Caco-2 (cell line): ENCODE measurements around the gene ADAMTS13. TPM values are rescaled to one million over a fixed set of nuclear protein-coding genes. Genes with fewer than 3 reads are reported as not detected.
A peak's percentile ranks its signal among the peaks of the same experiment; 100 is the strongest.
"Not testable (repeated sequence)": the region's sequence is repeated elsewhere in the genome, so short reads cannot be mapped to it uniquely, and the experiment has no call there.

Experiments used
- BruUV-seq: library from RNA; stranded (reverse); fragments of 400-500 nt; replicated peaks from 2 replicates; lab custom pipeline; 2021; lab: Mats Ljungman, UMichigan
- CTCF ChIA-PET: fragments of 300-600 bp; sonication (Branson Sonifier 250); formaldehyde crosslinking; loops from one replicate; lab custom pipeline; 2022; ENCODE audit warnings: antibody characterized with exemption; lab: Charles Lee
- POLR2A ChIA-PET: fragments of 300-600 bp; sonication (Branson Sonifier 250); formaldehyde crosslinking; loops from one replicate; lab custom pipeline; 2022; ENCODE audit warnings: antibody characterized with exemption; lab: Charles Lee
- DNase-seq, 2 experiments: peaks; one replicate each; pipeline versions ENCODE4 v3.0.0 to v3.0.0-alpha.2; 2020 to 2022
- H3K27me3 ChIP-seq: replicated peaks from 2 replicates; pipeline ENCODE4 v1.6.0; 2011; ENCODE audit warnings: low read length; ENCODE audit not compliant: control insufficient read depth, insufficient read depth
- H3K36me3 ChIP-seq: 2 replicates; pipeline ENCODE4 v1.5.1; 2011; ENCODE audit warnings: low read length; ENCODE audit not compliant: control insufficient read depth, insufficient read depth
- H3K4me1 ChIP-seq: fragments of 250-450 bp; sonication (Bioruptor Pico); 2 replicates; pipeline ENCODE4 v1.5.1; 2020; ENCODE audit warnings: mild to moderate bottlenecking
- H3K4me3 ChIP-seq: 2 replicates; pipeline ENCODE4 v1.5.1; 2011; ENCODE audit warnings: low read depth, mild to moderate bottlenecking, control low read depth, low read length
- H3K9me3 ChIP-seq: fragments of 250-450 bp; sonication (Bioruptor Pico); 2 replicates; pipeline ENCODE4 v1.5.1; 2020; ENCODE audit warnings: mild to moderate bottlenecking, moderate library complexity
- H3K27ac Mint-ChIP-seq: one replicate; pipeline ENCODE4 v1.8.0; 2022; ENCODE audit warnings: mixed read lengths; ENCODE audit not compliant: unreplicated experiment
- H3K27me3 Mint-ChIP-seq: one replicate; pipeline ENCODE4 v1.8.0; 2022; ENCODE audit warnings: mixed read lengths; ENCODE audit not compliant: insufficient read depth, unreplicated experiment
- H3K36me3 Mint-ChIP-seq: one replicate; pipeline ENCODE4 v1.8.0; 2022; ENCODE audit warnings: mild to moderate bottlenecking, mixed read lengths; ENCODE audit not compliant: insufficient read depth, unreplicated experiment
- H3K4me1 Mint-ChIP-seq: one replicate; pipeline ENCODE4 v1.8.0; 2022; ENCODE audit warnings: low read depth, mixed read lengths; ENCODE audit not compliant: unreplicated experiment
- H3K4me3 Mint-ChIP-seq: one replicate; pipeline ENCODE4 v1.8.0; 2022; ENCODE audit warnings: mild to moderate bottlenecking, moderate library complexity, mixed read lengths; ENCODE audit not compliant: unreplicated experiment
- H3K9me3 Mint-ChIP-seq: one replicate; pipeline ENCODE4 v1.8.0; 2022; ENCODE audit warnings: mixed read lengths; ENCODE audit not compliant: unreplicated experiment
- intact Hi-C: fragments of 100-400 bp; cut with micrococcal nuclease; formaldehyde crosslinking; loops from one replicate; pipeline ENCODE4 v1.10.0; 2022; ENCODE audit not compliant: unreplicated experiment
- total RNA-seq: library from RNA; stranded (reverse); gene quantifications from 2 replicates; pipeline ENCODE4 v1.2.3, GENCODE V29; 2022
- TF ChIP-seq, protein P1 (sequence below), 2 experiments: fragments of 200-600 bp in 1 of 2; IDR thresholded peaks; 1 replicate in 1 of 2; 2 replicates in 1 of 2; pipeline versions ENCODE4 v1.5.1 to v1.8.0; 2011 to 2022; ENCODE audit warnings: antibody characterized with exemption in 1 of 2, control low read depth in 1 of 2, inconsistent platforms in 1 of 2, low read depth in 1 of 2, low read length in 1 of 2, mild to moderate bottlenecking in 1 of 2, moderate library complexity in 1 of 2; ENCODE audit not compliant: insufficient read depth in 1 of 2, severe bottlenecking in 1 of 2, unreplicated experiment in 1 of 2

The ADAMTS13 gene
- total RNA-seq, 1 experiment from 2014 or later: 6.2 TPM

DNA sequence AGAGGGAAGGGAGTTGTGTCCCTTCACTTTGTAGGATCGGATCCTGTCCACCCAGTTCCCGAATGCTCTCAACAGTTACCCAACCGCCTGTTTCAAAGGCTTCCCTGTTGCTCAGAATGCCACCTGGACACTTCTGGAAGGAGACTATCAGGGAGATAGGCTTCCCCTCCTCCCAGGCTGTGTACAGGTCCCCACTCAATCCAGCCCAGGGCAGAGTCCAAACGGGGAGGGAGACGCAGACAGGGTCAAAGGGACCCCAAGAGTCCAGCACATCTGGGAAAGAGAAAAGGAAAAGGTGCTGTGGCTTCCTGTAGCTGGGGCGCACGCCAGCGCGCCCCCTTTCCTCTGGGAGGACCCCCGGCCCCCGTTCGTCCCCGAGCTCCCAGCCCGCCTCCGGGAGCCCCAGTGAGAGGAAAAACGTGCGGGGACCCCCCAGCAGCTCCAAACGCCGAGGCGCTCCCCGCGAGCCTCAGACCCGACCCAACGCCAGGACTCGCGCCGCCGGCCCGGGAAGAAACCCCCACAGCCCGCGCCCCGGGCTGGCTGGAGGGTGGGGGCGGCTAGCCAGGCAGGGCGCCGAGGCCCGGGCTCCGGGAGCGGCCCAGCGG is 46.9 kb upstream of the ADAMTS13 start:
- Mint-ChIP-seq H3K4me3 (peak overlapping the region; percentile 89), H3K27me3 (no peaks in the 10 kb centered on the region), H3K36me3 (peaks cover 55% of the 10 kb centered on the region), H3K27ac (peak overlapping the region; percentile 96), H3K4me1 (peaks cover 15% of the 10 kb centered on the region), H3K9me3 (no peaks in the 10 kb centered on the region)
- peak; percentile 76 to 88 for DNase-seq
- peaks cover 6% of the 10 kb centered on the region; the same call in 1 of the 2 replicates for H3K4me1 ChIP-seq
- TF ChIP-seq, protein P1, sequence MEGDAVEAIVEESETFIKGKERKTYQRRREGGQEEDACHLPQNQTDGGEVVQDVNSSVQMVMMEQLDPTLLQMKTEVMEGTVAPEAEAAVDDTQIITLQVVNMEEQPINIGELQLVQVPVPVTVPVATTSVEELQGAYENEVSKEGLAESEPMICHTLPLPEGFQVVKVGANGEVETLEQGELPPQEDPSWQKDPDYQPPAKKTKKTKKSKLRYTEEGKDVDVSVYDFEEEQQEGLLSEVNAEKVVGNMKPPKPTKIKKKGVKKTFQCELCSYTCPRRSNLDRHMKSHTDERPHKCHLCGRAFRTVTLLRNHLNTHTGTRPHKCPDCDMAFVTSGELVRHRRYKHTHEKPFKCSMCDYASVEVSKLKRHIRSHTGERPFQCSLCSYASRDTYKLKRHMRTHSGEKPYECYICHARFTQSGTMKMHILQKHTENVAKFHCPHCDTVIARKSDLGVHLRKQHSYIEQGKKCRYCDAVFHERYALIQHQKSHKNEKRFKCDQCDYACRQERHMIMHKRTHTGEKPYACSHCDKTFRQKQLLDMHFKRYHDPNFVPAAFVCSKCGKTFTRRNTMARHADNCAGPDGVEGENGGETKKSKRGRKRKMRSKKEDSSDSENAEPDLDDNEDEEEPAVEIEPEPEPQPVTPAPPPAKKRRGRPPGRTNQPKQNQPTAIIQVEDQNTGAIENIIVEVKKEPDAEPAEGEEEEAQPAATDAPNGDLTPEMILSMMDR (IDR thresholded peaks at IDR 0.05; ENCODE audit: insufficient read depth in 1 of 2, low read depth in 1 of 2, low read length in 1 of 2, severe bottlenecking in 1 of 2, unreplicated experiment in 1 of 2): peak in 1 of 2 experiments; percentile 20
- H3K36me3 ChIP-seq: peaks cover 3% of the 10 kb centered on the region; the same call in 1 of the 2 replicates
- no TSS peak for BruUV-seq
- no peaks in the 10 kb centered on the region for H3K27me3 ChIP-seq
- intact Hi-C loops: no loop called here
- no peaks in the 10 kb centered on the region for H3K9me3 ChIP-seq
- ChIA-PET POLR2A (interaction anchor here (0.9 to 1.3 kb wide), 2 partner anchors 27 to 84 kb away, joined by 3 to 5 read pairs; partner anchors contain the start of genes CACFD1, MED22 and RPL7A), CTCF (interaction anchor here (0.9 kb wide), 1 partner anchor 84 kb away, joined by 4 read pairs; the partner anchor contains the start of gene CACFD1)
- H3K4me3 ChIP-seq: peak overlapping the region; percentile 58

- CTCF ChIA-PET: interaction anchor here (0.6 to 0.9 kb wide), 2 partner anchors 19 to 84 kb away, joined by 3 to 4 read pairs; partner anchors contain the start of gene CACFD1
Observed at GRCh38 chr9:133375724-133376654, 46.2 kb upstream of the ADAMTS13 start, which contains the start of the genes STKLD1 and SURF4. STKLD1 (plus strand) TSS chr9:133376366; CDS start chr9:133376474, 108 bp downstream. SURF4 (minus strand) TSS chr9:133376060; CDS start chr9:133375969, 91 bp downstream.

DNA sequence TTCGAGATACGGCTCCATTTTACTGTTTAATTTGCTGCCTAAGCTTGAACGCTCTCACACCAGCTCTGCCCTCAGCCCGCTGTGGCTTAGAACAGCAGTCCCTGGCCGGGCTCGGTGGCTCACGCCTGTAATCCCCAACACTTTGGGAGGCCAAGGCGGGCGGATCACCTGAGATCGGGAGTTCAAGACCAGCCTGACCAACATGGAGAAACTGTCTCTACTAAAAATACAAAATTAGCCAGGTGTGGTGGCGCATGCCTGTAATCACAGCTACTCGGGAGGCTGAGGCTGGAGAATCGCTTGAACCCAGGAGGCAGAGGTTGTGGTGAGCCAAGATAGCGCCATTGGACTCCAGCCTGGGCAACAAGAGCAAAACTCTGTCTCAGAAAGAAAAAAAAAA is 44.9 kb upstream of the ADAMTS13 start:
- BruUV-seq, H3K27me3 ChIP-seq, DNase-seq, H3K4me1 Mint-ChIP-seq, H3K27me3 Mint-ChIP-seq, H3K4me1 ChIP-seq, H3K4me3 Mint-ChIP-seq, H3K4me3 ChIP-seq, H3K36me3 ChIP-seq, H3K27ac Mint-ChIP-seq, H3K9me3 Mint-ChIP-seq, H3K9me3 ChIP-seq: not testable (repeated sequence)
- ChIA-PET CTCF (interaction anchor here (0.6 kb wide), 1 partner anchor 112 kb away, joined by 3 read pairs; no protein-coding TSS in a partner anchor), POLR2A (interaction anchor here (1.0 kb wide), 1 partner anchor 15 kb away, joined by 9 read pairs; no protein-coding TSS in a partner anchor)
- peaks cover 34% of the 10 kb centered on the region for H3K36me3 Mint-ChIP-seq
- intact Hi-C loops: loop anchor here (2.0 kb wide), 1 partner anchor 20 kb away; the partner anchor contains the start of genes SURF1 and SURF2

More at GRCh38 chr9:133375724-133376654, 46.2 kb upstream of the ADAMTS13 start, which contains the start of the genes STKLD1 and SURF4:
- Mint-ChIP-seq H3K27me3 (no peaks in the 10 kb centered on the region), H3K4me1 (peaks cover 8% of the 10 kb centered on the region), H3K4me3 (peak within 1 kb of the TSS; percentile 89), H3K36me3 (peaks cover 47% of the 10 kb centered on the region), H3K9me3 (no peaks in the 10 kb centered on the region), H3K27ac (peak within 1 kb of the TSS; percentile 96)
- Histone ChIP-seq H3K4me1 (peaks cover 6% of the 10 kb centered on the region; the same call in 1 of the 2 replicates), H3K36me3 (peaks cover 3% of the 10 kb centered on the region; the same call in 1 of the 2 replicates), H3K27me3 (no peaks in the 10 kb centered on the region), H3K4me3 (peak within 1 kb of the TSS; percentile 84), H3K9me3 (no peaks in the 10 kb centered on the region)
- no TSS peak for BruUV-seq
- TF ChIP-seq, protein P1 (IDR thresholded peaks at IDR 0.05; ENCODE audit: insufficient read depth in 1 of 2, low read depth in 1 of 2, low read length in 1 of 2, severe bottlenecking in 1 of 2, unreplicated experiment in 1 of 2): no peak
- intact Hi-C loops: loop anchor here (2.0 kb wide), 1 partner anchor 19 kb away; the partner anchor contains the start of genes SURF1 and SURF2
- POLR2A ChIA-PET: interaction anchor here (0.8 to 1.3 kb wide), 3 partner anchors 13 to 83 kb away, joined by 3 to 5 read pairs (median 5); partner anchors contain the start of genes CACFD1, MED22 and RPL7A
- peak; percentile 95 to 98 for DNase-seq
